MG63 (cell line): ENCODE results near the gene SERTAD4. TPM values are rescaled to one million over a fixed set of nuclear protein-coding genes. Genes with fewer than 3 reads are reported as not detected.
A peak's percentile ranks its signal among the peaks of the same experiment; 100 is the strongest.
"Not testable (repeated sequence)": the region's sequence is repeated elsewhere in the genome, so short reads cannot be mapped to it uniquely, and the experiment has no call there.

Source experiments
- DNase-seq: peaks from one replicate; pipeline ENCODE4 v3.0.0-alpha.2; 2020
- H3K27me3 ChIP-seq: fragments of 250-450 bp; sonication (Bioruptor Pico); 2 replicates; pipeline ENCODE4 v1.5.1; 2020; ENCODE audit warnings: mild to moderate bottlenecking, moderate library complexity
- H3K36me3 ChIP-seq: fragments of 250-450 bp; sonication (Bioruptor Pico); 2 replicates; pipeline ENCODE4 v1.5.1; 2020; ENCODE audit warnings: mild to moderate bottlenecking, moderate library complexity
- H3K4me3 ChIP-seq: fragments of 250-450 bp; sonication (Bioruptor Pico); 2 replicates; pipeline ENCODE4 v1.5.1; 2020; ENCODE audit warnings: mild to moderate bottlenecking, moderate library complexity
- H3K9me3 ChIP-seq: fragments of 250-450 bp; sonication (Bioruptor Pico); 2 replicates; pipeline ENCODE4 v1.5.1; 2020; ENCODE audit warnings: mild to moderate bottlenecking, moderate library complexity
- total RNA-seq: library from RNA; depleted of rRNA; stranded (reverse); fragments of >200 nt; shearing (Covaris generic); gene quantifications from 2 replicates; pipeline ENCODE4 v1.2.3, GENCODE V29; 2014; ENCODE audit warnings: low replicate concordance; rRNA removed

Gene SERTAD4
- total RNA-seq = 0.69 TPM in 1 of 2 replicates, not detected in the other

DNA sequence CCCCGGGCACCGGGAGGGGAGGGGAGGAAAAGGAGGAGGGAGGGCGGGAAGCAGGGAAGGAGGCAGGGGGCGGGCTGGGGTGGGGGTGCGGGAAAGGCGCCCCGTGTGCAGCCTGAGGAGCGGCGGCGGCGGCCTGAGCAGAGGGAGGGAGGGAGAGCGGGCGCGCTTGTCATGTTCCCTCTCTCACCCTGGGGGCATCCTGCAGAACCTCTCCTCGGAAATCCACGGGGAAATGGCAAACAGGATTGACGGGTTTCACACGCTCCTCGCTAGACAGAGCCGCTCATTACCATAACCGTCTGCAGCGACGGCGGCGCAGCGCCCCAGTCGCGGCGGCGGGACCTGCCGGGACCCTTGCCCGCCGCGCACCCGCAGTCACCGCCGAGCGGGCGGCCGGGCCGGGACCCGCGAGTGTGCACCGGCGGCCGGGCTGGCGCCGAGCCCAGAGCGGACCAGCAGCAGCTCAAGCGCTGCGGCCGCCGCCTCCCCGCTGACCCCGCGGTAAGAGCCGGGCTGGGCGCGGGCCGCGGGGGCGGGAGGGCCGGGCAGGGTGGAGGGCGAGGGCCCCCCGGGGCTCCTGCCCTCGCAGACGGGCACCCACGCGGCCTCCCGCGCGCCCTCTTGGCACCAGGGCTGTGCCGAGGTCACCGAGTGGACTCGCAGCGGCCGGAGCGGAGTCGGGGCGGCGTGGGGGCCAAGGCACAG lies at the start of gene SERTAD4:
Gene SERTAD4 (plus strand): TSS at position 286 of the 705 bp plus-strand sequence. CDS start 5,165 bp downstream, outside the sequence.
- no peaks in the 10 kb centered on the region for H3K36me3 ChIP-seq
- peak; percentile 47 for DNase-seq
- peaks cover 2% of the 10 kb centered on the region; the same call in 1 of the 2 replicates for H3K9me3 ChIP-seq
- peaks cover 54% of the 10 kb centered on the region for H3K27me3 ChIP-seq
- peak within 1 kb of the TSS; percentile 33 for H3K4me3 ChIP-seq

DNA sequence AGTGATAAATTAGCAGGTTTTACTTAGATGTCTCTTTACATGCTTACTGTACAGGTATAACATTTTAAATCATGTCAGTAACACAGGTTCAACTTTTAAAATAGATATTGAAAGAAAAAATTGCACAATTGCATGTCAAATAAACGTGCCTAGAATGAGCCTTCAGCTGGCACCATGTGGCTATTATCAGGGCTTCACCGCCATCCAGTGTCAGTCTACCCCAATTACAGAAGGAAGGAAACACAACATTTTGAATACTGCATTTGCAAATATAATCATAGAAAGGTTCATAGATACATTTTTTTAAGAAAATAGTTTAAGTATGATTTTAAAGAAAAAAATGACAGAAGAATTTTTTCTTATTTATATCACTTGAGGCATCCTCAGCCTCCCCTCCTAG lies 47.5 kb upstream of the SERTAD4 start:
- Histone ChIP-seq H3K9me3 (no peaks in the 10 kb centered on the region), H3K27me3 (no peaks in the 10 kb centered on the region), H3K36me3 (no peaks in the 10 kb centered on the region), H3K4me3 (no peak overlapping the region)
- no peak for DNase-seq

DNA sequence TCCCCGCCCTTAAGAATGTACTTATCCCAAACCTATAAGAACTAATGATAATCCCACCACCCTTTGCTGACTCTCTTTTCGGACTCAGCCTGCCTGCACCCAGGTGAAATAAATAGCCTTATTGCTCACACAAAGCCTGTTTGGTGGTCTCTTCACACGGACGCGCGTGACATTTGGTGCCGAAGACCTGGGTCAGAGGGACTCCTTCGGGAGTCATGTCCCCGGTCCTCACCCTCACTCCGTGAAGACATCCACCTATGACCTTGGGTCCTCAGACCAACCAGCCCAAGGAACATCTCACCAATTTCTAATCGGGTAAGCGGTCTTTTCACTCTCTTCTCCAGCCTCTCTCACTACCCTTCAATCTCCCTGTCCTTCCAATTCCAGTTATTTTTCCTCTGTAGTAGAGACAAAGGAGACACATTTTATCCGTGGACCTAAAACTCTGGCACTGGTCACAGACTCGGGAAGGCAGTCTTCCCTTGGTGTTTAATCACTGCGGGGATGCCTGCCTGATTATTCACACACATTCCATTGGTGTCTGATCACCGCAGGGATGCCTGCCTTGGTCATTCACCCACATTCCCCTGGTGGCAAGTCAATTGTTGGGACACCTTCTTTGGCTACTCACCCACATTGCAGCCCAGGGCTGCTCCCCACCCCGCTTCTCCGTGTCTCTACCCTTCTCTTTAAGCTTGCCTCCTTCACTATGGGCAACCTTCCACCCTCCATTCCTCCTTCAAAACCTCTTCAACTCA lies 44.6 kb upstream of the SERTAD4 start:
- not testable (repeated sequence) for H3K36me3 ChIP-seq, H3K9me3 ChIP-seq, H3K4me3 ChIP-seq, H3K27me3 ChIP-seq
- peak; percentile 77 for DNase-seq

DNA sequence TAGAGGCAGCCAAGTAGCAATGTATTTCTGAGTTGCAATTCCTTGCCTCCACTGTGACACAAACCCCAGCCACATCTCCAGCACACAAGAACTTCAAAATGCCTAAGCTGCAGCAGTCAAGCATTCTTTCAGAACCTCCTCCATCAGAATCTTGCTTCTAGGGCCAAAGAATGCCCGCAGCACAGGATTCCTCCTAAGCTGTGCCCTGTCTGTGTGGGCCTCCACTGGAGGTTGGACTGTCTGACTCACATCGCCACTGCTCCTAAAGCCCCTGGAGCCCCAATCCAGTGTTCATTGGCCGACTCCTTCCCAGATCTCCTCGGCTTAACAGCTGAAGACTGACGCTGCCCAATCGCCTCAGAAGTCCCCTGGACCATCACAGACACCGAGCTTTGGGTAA lies 43.2 kb upstream of the SERTAD4 start:
- no peak for DNase-seq
- Histone ChIP-seq H3K9me3 (peaks cover 2% of the 10 kb centered on the region; the same call in 1 of the 2 replicates), H3K4me3 (no peak overlapping the region), H3K36me3 (no peaks in the 10 kb centered on the region), H3K27me3 (no peaks in the 10 kb centered on the region)

DNA sequence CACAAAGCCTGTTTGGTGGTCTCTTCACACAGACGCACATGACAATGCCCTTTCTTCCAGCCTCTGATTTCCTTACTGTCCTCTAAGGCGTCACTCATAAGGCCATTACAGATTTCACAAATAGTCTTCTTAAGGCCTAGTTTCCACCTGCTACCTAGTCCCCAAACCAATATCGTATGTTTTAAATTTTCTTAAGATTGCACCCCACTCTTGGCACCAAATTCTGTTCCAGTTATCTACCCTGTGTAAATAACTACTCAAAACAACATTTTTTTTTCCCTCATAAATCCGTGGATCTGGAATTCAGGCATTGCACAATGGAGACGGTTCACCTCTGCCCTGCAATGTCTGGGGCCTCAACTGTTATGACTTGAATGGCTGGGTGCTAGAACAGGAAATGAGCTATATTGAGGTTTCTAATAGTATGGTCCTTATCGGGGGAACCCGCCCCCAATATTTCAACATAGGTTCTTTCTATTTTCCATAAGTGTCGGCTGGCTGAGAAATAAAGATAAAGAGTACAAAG lies 36.9 kb upstream of the SERTAD4 start:
- no peaks in the 10 kb centered on the region for H3K36me3 ChIP-seq
- H3K9me3 ChIP-seq = peaks cover 7% of the 10 kb centered on the region
- no peak overlapping the region for H3K4me3 ChIP-seq
- peaks cover 3% of the 10 kb centered on the region; the same call in 1 of the 2 replicates for H3K27me3 ChIP-seq
- no peak for DNase-seq

DNA sequence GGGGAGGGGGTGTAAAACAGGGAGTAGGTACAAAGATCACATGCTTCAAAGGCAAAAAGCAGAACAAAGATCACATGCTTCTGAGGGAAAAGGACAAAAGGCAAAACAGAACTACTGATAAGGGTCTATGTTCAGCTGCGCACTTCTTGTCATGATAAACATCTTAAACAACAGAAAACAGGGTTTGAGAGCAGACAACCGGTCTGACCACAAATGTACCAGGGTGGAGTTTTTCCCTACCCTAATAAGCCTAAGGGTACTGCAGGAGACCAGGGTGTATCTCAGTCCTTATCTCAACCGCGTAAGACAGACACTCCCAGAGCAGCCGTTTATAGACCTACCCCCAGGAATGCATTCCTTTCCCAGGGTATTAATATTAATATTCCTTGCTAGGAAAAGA lies 36.3 kb upstream of the SERTAD4 start:
- H3K36me3 ChIP-seq, H3K27me3 ChIP-seq: not testable (repeated sequence)

DNA sequence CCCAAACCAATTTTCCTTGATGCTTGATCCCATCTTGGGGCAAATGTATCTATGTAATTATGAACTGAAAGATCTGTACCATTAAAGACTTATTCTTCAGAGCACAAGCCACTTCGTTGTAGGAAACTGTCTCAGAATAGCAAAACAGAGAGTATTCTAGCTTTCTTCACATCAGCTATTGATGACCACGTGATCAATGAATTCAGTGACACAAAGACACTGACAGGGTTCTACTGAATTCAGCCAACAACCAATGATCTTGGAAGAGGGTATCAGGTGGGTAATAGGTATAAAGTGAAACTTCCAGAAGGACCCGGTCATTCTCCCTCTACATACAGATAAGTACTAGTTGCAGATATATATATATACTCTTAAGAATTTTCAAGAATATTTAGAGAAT lies 33.8 kb upstream of the SERTAD4 start:
- no peak overlapping the region for H3K4me3 ChIP-seq
- H3K27me3 ChIP-seq = peaks cover 3% of the 10 kb centered on the region; the same call in 1 of the 2 replicates
- no peak for DNase-seq
- peaks cover 7% of the 10 kb centered on the region for H3K9me3 ChIP-seq
- no peaks in the 10 kb centered on the region for H3K36me3 ChIP-seq

More for the DNA sequence above, 36.3 kb upstream of the SERTAD4 start:
- DNase-seq, H3K9me3 ChIP-seq, H3K4me3 ChIP-seq: not testable (repeated sequence)

DNA sequence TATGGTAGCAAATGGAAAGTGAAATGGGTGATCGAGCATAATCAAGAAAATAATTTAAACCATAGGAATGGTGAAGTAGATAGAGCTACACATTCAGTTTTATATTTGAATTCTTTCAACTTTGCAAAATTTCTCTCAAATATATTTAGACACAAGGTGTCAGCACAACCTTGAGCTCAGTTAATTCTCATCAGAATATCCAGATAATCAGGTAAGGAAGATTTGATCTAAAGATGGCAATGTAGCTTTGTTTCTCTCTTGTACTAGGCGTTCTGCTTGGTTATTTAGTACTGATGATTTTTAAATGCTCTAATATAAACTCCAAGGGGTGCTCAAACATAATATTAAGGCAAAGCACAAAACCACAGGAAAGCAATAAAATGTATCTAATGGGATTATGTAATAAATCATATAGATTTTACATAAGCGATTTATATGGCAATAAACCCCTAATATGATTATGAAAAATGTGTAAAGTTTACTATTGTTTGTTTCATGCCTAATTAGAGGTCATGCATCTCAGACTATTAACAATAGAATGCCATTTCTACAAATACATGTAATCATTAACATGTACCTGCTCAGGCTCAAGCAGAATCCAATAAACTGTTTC lies 32.4 kb upstream of the SERTAD4 start:
- peaks cover 6% of the 10 kb centered on the region for H3K9me3 ChIP-seq
- no peak for DNase-seq
- H3K27me3 ChIP-seq = peaks cover 3% of the 10 kb centered on the region; the same call in 1 of the 2 replicates
- no peaks in the 10 kb centered on the region for H3K36me3 ChIP-seq
- no peak overlapping the region for H3K4me3 ChIP-seq

DNA sequence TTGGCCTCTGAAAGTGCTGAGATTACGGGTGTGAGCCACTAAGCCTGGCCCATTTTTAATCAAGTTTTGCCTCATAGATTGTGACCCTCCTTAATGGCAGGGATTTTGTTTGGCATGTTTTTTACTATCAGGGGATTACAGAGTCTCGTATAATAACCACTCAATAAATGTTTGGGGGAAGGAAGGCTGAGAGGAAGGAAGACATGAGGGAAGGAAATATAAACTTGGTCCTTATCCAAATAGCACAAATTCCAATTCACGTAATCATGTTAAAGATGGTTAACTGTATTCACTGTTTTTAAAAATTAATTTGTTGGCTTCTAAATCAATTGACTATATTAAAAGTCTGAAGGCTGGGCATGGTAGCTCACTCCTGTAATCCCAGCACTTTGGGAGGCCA lies 30.9 kb upstream of the SERTAD4 start:
- no peak overlapping the region for H3K4me3 ChIP-seq
- DNase-seq = no peak
- H3K36me3 ChIP-seq = no peaks in the 10 kb centered on the region
- no peaks in the 10 kb centered on the region; the same call in 1 of the 2 replicates for H3K9me3 ChIP-seq
- peaks cover 3% of the 10 kb centered on the region; the same call in 1 of the 2 replicates for H3K27me3 ChIP-seq

DNA sequence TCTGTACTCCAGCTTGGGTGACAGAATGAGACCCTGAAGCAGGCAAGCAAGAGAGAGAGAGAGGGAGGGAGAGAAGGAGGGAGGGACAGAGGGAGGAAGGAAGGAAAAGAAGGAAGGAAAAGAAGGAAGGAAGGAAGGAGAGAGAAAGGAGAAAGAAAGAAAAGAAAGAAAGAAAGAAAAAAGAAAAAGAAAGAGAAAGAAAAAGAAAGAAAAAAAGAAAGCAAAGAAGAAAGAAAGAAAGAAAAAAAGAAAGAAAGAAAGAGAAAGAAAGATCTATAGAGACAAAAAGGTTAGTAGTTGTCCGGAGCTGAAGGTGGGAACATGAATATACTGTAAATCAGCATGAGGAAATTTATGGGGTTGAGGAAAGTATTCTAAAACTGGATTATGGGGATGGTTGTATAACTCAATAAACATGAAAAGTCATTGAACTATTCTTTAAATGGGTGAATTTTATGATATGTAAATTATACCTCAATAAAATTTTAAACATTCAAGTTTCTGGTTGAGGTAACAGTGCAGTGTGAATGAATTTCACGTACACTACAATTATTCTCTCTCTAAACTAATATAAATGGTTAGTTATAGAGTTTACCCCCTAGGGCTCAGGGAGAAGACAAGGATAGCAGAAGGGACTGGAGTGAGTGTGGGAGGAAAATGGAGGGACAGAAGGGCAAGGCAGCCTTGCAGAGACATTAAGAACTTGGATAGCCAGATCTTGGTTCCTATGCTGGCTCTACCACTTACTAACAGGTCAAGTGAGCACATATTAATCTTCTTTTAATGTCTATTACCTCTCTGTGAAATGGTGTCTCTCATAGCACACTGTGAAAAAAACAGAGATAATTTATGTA lies 24.8 kb upstream of the SERTAD4 start:
- no peaks in the 10 kb centered on the region for H3K27me3 ChIP-seq
- DNase-seq = no peak
- no peak overlapping the region for H3K4me3 ChIP-seq
- H3K9me3 ChIP-seq = no peaks in the 10 kb centered on the region
- no peaks in the 10 kb centered on the region for H3K36me3 ChIP-seq

DNA sequence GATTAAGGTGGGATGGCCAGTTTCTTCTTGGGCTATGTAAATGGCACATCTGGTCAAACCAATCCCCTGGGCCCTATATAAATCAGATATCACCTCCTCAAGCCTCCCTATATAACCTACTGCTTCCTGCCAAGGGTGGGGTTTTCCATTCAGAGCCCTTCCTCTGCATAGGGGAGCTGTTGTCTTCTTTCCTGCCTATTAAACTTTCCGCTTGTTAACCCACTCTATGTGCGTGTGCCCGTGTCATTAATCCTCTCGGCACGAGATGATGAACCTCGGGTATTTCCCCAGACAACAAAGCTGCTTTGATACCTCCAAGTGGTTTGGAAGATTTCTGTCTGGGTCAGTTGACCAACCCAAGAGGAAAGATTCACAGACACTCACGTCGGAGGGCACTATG lies 19.3 kb upstream of the SERTAD4 start:
- Histone ChIP-seq H3K9me3 (no peaks in the 10 kb centered on the region), H3K36me3 (no peaks in the 10 kb centered on the region), H3K27me3 (no peaks in the 10 kb centered on the region), H3K4me3 (no peak overlapping the region)
- no peak for DNase-seq

DNA sequence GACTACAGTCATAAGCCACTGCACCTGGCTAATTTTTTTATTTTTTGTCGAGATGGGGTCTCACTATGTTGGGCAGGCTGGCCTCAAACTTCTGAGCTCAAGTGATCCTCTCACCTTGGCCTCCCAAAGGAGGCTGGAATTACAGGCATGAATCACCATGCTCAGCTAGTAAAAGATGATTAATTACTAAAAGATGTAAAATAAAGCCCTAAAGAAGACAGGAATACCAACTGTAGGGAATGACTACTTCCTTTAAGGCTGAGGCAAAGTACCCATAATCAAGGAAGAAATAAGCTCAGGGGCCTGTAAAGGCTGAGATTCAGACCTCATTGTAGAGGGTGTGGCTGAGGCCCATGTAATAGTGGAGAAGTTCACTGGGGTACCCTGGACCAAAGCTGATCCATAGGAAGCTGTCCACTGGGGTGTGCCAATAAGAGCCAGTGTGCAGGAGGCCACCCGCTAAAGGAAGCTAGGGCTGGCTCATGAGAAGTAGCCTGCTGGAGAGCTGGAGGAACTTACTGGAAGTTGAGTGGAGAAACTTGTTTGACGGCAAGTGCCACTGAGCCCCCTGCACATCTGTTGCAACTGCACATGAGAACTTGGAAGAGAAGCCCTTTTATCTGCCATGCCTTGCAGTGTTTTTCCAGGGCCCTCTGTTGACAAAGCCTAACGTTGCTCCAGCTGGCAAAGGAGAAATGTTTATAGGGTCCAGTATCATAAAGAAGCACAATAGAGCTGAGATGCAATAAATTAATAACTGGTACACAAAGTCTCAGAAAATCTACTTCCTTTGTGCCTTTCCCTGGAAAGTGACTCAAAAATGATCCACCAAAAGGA lies 17.8 kb upstream of the SERTAD4 start:
- DNase-seq = no peak

DNA sequence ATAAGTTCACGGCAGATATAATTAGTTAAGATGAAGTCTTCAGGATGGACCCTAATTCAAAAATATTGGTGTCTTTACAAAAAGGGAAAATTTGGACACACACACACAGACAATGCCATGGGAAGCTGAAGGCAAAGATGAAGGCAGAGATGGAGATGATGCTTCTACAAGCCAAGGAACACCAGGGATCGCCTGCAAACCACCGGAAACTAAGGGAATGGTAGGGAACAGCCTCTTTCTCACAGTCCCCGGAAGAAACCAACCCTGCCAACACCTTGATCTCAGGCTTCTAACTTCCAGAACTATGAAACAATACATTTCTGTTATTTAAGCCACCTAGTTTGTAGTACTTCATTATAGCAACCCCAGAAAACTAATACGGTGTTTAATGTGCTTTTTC lies 15.1 kb upstream of the SERTAD4 start:
- no peaks in the 10 kb centered on the region for H3K9me3 ChIP-seq
- DNase-seq = no peak
- H3K27me3 ChIP-seq = no peaks in the 10 kb centered on the region
- no peak overlapping the region for H3K4me3 ChIP-seq
- H3K36me3 ChIP-seq = no peaks in the 10 kb centered on the region

More for the DNA sequence above, 17.8 kb upstream of the SERTAD4 start:
- no peaks in the 10 kb centered on the region for H3K9me3 ChIP-seq
- no peaks in the 10 kb centered on the region for H3K36me3 ChIP-seq
- no peak overlapping the region for H3K4me3 ChIP-seq
- no peaks in the 10 kb centered on the region for H3K27me3 ChIP-seq

DNA sequence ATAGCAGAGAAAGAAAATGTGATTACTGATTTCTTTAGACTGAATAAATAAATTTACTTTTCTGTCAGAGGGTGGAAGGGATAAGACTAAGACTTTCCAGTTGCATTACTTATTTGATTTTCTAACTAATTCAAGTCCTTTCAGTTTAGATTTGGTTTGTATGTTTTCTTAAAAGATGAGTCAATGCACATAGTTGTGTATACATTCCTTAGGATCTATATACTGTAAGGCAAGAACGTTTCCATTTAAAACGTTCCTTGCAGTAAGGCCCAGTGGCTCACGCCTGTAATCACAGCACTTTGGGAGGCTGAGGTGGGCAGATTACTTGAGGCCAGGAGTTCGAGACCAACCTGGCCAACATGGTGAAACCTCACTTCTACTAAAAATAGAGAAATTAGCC lies 14.5 kb upstream of the SERTAD4 start:
- H3K9me3 ChIP-seq = no peaks in the 10 kb centered on the region
- DNase-seq = no peak
- H3K4me3 ChIP-seq = no peak overlapping the region
- no peaks in the 10 kb centered on the region for H3K36me3 ChIP-seq
- peaks cover 3% of the 10 kb centered on the region; the same call in 1 of the 2 replicates for H3K27me3 ChIP-seq

DNA sequence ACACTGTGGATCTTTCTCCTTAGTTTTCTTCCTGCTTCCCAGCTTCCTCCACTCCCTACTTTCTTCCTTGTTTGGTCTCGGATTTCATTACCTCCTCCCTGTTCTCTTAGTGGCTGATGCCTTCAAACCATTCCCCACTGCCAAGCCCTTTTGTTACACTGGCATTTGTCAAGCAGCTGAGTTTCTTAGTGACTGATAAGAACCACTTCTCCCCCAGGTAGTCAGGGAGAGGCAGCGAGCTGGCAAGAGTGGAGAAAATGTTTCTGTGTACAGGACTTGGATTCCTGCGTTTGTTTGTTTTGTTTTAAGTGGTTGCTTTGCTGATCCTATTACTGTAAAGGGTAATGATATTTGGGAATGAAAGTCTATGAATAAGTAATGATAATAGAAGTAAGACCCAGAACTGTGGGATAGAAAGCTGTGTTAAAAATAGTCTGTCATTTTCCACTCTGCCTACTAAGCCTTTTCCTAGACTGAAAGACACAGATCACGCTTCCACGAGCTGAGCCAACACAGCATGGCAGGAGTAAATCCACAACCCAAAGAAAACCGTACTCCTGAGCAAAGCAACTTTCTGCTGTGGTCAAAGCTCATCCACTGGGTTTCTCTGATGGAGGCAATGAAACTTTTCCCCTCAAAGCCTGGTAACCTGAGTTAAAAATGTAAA lies 10.1 kb upstream of the SERTAD4 start:
- Histone ChIP-seq H3K4me3 (no peak overlapping the region), H3K36me3 (no peaks in the 10 kb centered on the region), H3K27me3 (peaks cover 19% of the 10 kb centered on the region), H3K9me3 (no peaks in the 10 kb centered on the region)
- DNase-seq = no peak
